ENCODE data around the gene ATP9B. TPM values are rescaled to one million over a fixed set of nuclear protein-coding genes. Genes with fewer than 3 reads are reported as not detected.

Gene ATP9B
- total and polyA plus RNA-seq, 10 of the 15 experiments (the other 5 are each of a cell fraction or from before 2014, with no cell fraction given) = 0.74 to 20.7 (median 12.9) TPM

- ChIA-PET POLR2A (no interaction called here), RAD21 (ENCODE audit: unreplicated experiment) (no interaction called here), SMC1A (ENCODE audit: uncharacterized antibody, unreplicated experiment) (interaction anchor here (1.0 kb wide), 1 partner anchor 49 kb away, joined by 3 read pairs; no protein-coding TSS in a partner anchor), CTCF (no interaction called here)
- in situ Hi-C loops (cut with MboI) = no loop called here
- no peak for FAIRE-seq
- Histone ChIP-seq H3K79me2 (ENCODE audit: control insufficient read depth, insufficient read depth, low read length) (no peaks in the 10 kb centered on the region), H3K27ac (ENCODE audit: control insufficient read depth, insufficient read depth) (no peak overlapping the region), H3K9me3 (replicated peaks; ENCODE audit: control insufficient read depth, insufficient read depth, low read length) (no peaks in the 10 kb centered on the region), H3K4me2 (ENCODE audit: control insufficient read depth, insufficient read depth) (no peak overlapping the region), H3K4me3 (no peak overlapping the region), H3K9ac (ENCODE audit: control insufficient read depth, insufficient read depth, low read length) (no peak overlapping the region), H4K20me1 (ENCODE audit: control insufficient read depth, insufficient read depth) (no peaks in the 10 kb centered on the region), H3K4me1 (ENCODE audit: control insufficient read depth, insufficient read depth, low read length) (no peaks in the 10 kb centered on the region), H3K27me3 (replicated peaks in 1 of 2; ENCODE audit: control insufficient read depth in 2 of 2, insufficient read depth in 2 of 2, low read length in 1 of 2) (no peaks in the 10 kb centered on the region), H2AFZ (ENCODE audit: control insufficient read depth, low read depth, low read length) (no peak overlapping the region), H3K36me3 (ENCODE audit: control insufficient read depth in 2 of 2, insufficient read depth in 2 of 2, low read length in 1 of 2) (peaks cover 0 to 8% of the 10 kb centered on the region in 2 experiments; a peak in 1 of 4 replicates)
- no TSS peak for BruUV-seq (replicated peaks)
- intact Hi-C loops (cut with micrococcal nuclease; ENCODE audit: unreplicated experiment) = no loop called here
- no peak for DNase-seq (ENCODE audit: low read depth, low spot score)
- no peak for ATAC-seq
- no peak for TF ChIP-seq RAD51 (IDR thresholded peaks at IDR 0.05)
- no peak for TF ChIP-seq MYC (IDR thresholded peaks at IDR 0.05; ENCODE audit: insufficient read depth, insufficient read length, insufficient replicate concordance, low read length, severe bottlenecking)
- WGBS (ENCODE audit: insufficient coverage, insufficient replicate concordance, low lambda C conversion rate, missing lambda C conversion rate) = 96% methylated on average over 3 of the region's 3 CpGs
Observed at GRCh38 chr18:79129120-79129519, 59.9 kb downstream of the ATP9B start.

DNA sequence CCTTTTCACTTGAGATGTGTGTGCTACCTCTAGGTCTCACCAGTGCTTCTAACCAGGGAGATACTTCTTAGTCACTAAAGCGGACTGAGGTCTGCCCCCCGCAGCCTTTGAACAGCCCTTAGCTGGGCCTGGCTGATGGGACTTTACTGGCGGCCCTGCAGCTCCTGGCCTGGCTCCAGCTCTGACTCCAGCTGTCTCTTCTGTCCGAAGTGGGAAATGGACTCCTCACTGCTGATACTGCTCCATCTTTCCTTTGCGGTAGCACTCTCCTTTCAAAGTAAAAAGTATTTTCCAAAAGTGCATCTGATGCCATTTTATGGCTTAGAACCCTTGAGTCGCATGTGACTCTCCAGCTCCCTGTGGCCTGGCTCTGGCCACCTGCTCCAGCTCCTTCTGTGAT is 64.5 kb downstream of the ATP9B start:
- H3K4me1 ChIP-seq (ENCODE audit: control insufficient read depth, insufficient read depth, low read length) = no peaks in the 10 kb centered on the region
- ChIA-PET CTCF (no interaction called here), SMC1A (ENCODE audit: uncharacterized antibody, unreplicated experiment) (no interaction called here), RAD21 (ENCODE audit: unreplicated experiment) (no interaction called here), POLR2A (no interaction called here)
- H2AFZ ChIP-seq (ENCODE audit: control insufficient read depth, low read depth, low read length) = no peak overlapping the region
- in situ Hi-C loops (cut with MboI) (no loop called here), intact Hi-C loops (cut with micrococcal nuclease; ENCODE audit: unreplicated experiment) (no loop called here)
- H3K9ac ChIP-seq (ENCODE audit: control insufficient read depth, insufficient read depth, low read length) = no peak overlapping the region
- H3K9me3 ChIP-seq (replicated peaks; ENCODE audit: control insufficient read depth, insufficient read depth, low read length) = no peaks in the 10 kb centered on the region
- H3K27ac ChIP-seq (ENCODE audit: control insufficient read depth, insufficient read depth) = no peak overlapping the region
- no TSS peak for BruUV-seq (replicated peaks)
- DNase-seq (ENCODE audit: low read depth, low spot score) (no peak), ATAC-seq (no peak), FAIRE-seq (no peak)
- H4K20me1 ChIP-seq (ENCODE audit: control insufficient read depth, insufficient read depth) = no peaks in the 10 kb centered on the region
- 100% methylated on average over 6 of the region's 6 CpGs for WGBS (ENCODE audit: insufficient coverage, insufficient replicate concordance, low lambda C conversion rate, missing lambda C conversion rate)
- H3K4me2 ChIP-seq (ENCODE audit: control insufficient read depth, insufficient read depth) = no peak overlapping the region
- no peak overlapping the region for H3K4me3 ChIP-seq
- H3K79me2 ChIP-seq (ENCODE audit: control insufficient read depth, insufficient read depth, low read length) = no peaks in the 10 kb centered on the region
- no peaks in the 10 kb centered on the region for H3K27me3 ChIP-seq (replicated peaks in 1 of 2; ENCODE audit: control insufficient read depth in 2 of 2, insufficient read depth in 2 of 2, low read length in 1 of 2)
- H3K36me3 ChIP-seq (ENCODE audit: control insufficient read depth in 2 of 2, insufficient read depth in 2 of 2, low read length in 1 of 2) = no peaks in the 10 kb centered on the region
- TF ChIP-seq NRF1 (conservative IDR thresholded peaks at IDR 0.05; ENCODE audit: low read depth, low read length) = no peak
- no peak for TF ChIP-seq NR2C2 (IDR thresholded peaks at IDR 0.05; ENCODE audit: borderline replicate concordance, control insufficient read depth, insufficient read length, low read depth)
- no peak for TF ChIP-seq TARDBP (IDR thresholded peaks at IDR 0.05; ENCODE audit: borderline replicate concordance)
- TF ChIP-seq CBFB (IDR thresholded peaks at IDR 0.05; ENCODE audit: low read depth) = no peak
- TF ChIP-seq MEF2B (IDR thresholded peaks at IDR 0.05; ENCODE audit: partially characterized antibody, poor library complexity, severe bottlenecking) = no peak
- no peak for TF ChIP-seq CHD1 (IDR thresholded peaks at IDR 0.05; ENCODE audit: low read depth, low read length)
- TF ChIP-seq, protein P1, sequence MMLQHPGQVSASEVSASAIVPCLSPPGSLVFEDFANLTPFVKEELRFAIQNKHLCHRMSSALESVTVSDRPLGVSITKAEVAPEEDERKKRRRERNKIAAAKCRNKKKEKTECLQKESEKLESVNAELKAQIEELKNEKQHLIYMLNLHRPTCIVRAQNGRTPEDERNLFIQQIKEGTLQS (IDR thresholded peaks at IDR 0.05; ENCODE audit: borderline replicate concordance, extremely low read depth, low read depth, low read length) = no peak
- no peak for TF ChIP-seq NFIC (IDR thresholded peaks at IDR 0.05; ENCODE audit: low read depth, low read length)
- no peak for TF ChIP-seq NFYA (IDR thresholded peaks at IDR 0.05; ENCODE audit: borderline replicate concordance, low read depth, low read length)
